ENCODE results near the gene SLC39A2. TPM values are rescaled to one million over a fixed set of nuclear protein-coding genes. Genes with fewer than 3 reads are reported as not detected.
"Not testable (repeated sequence)": the region's sequence is repeated elsewhere in the genome, so short reads cannot be mapped to it uniquely, and the experiment has no call there.

SLC39A2 gene, protein sequence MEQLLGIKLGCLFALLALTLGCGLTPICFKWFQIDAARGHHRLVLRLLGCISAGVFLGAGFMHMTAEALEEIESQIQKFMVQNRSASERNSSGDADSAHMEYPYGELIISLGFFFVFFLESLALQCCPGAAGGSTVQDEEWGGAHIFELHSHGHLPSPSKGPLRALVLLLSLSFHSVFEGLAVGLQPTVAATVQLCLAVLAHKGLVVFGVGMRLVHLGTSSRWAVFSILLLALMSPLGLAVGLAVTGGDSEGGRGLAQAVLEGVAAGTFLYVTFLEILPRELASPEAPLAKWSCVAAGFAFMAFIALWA
- total RNA-seq: not detected

DNA sequence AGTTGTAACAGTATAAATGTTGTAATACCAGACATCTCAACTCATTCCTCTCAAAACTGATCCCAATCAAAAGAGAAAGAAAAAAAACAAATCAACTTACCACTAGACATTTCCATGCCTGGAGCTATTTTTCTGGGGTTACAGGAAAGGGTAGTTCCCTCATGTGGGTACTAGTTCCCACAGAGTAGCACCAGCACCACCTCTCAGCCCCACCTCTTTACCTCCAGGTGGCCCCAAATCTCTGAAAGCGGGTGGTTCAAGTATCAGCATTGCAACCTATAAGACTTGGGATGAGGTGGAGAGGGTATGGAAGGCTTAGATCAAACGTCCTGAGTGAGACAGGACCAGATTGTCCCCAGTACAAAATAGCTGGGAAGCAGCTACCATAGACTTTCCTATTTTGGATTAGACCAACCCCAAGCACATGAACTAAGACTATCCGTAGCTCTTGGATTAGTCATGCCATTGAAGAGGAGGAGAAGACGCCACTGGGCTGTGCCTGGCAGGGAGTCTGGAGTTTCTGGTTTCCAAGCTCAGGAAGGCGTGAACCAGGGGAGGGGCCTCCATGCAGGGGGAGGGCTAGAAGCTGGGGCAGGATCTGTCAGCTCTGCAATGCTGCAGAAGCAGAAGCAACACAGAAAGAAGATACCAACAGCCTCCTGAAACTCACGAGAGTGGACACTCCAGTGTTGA, at the start of gene SLC39A2:
Gene SLC39A2, plus strand, starts transcription at position 620 of the 693 bp plus-strand sequence. CDS start 154 bp downstream, outside the sequence.
- WGBS, 2 donors: 36 to 41% methylated on average over 6 of the region's 6 CpGs
- peaks cover 0 to 49% (median 29%) of the 10 kb centered on the region in 3 donors for H3K36me3 ChIP-seq
- H3K4me1 ChIP-seq: no peaks in the 10 kb centered on the region
- H3K9me3 ChIP-seq: no peaks in the 10 kb centered on the region
- H3K27ac ChIP-seq: peak within 1 kb of the TSS in 1 of 4 donors; percentile 29
- no peaks in the 10 kb centered on the region for H3K27me3 ChIP-seq
- no peak for DNase-seq (ENCODE audit: low spot score in 2 of 2)
- TF ChIP-seq EP300 (IDR thresholded peaks at IDR 0.05): no peak
- TF ChIP-seq, protein P1, sequence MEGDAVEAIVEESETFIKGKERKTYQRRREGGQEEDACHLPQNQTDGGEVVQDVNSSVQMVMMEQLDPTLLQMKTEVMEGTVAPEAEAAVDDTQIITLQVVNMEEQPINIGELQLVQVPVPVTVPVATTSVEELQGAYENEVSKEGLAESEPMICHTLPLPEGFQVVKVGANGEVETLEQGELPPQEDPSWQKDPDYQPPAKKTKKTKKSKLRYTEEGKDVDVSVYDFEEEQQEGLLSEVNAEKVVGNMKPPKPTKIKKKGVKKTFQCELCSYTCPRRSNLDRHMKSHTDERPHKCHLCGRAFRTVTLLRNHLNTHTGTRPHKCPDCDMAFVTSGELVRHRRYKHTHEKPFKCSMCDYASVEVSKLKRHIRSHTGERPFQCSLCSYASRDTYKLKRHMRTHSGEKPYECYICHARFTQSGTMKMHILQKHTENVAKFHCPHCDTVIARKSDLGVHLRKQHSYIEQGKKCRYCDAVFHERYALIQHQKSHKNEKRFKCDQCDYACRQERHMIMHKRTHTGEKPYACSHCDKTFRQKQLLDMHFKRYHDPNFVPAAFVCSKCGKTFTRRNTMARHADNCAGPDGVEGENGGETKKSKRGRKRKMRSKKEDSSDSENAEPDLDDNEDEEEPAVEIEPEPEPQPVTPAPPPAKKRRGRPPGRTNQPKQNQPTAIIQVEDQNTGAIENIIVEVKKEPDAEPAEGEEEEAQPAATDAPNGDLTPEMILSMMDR (IDR thresholded peaks at IDR 0.05): no peak
- no peak for TF ChIP-seq POLR2A (IDR thresholded peaks at IDR 0.05)
- H3K4me3 ChIP-seq: no peak within 1 kb of the TSS

DNA sequence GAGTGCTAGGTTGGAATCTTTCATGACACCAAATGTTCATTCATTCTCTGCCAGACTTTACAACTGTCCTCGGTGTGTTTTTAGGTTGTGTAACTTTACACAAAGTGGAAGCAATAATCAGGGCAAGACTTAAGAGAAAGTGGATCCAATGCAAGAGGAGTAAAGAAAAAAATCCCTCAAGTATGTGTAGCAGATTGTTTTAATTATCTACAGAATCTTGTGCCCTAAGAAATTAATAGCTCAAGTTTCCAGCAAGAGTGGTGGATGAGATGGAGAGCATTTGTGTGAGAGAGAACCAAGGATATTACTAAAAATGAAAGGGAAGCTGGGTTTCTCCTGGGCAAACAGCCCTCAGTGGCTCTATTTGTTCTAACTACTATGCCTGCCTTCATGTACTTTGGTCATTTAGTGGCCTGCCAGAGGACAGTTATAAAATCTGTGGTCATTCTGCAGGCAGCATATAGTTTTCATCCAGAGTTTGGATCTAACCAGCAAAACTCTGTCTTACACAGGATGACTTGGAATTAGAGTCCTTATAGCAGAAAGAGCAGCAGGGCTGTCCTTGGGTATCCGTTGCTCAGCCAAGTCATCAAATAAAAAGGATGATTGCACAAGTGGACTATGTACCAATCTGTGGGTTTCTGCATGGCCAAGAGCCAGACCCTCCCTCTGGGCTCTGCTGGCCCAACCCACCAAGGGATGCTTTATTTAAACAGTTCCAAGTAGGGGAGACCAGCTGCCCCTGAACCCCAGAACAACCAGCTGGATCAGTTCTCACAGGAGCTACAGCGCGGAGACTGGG, 44.2 kb upstream of the SLC39A2 start, which contains the start of gene RNASE2:
Gene RNASE2, plus strand, starts transcription at position 752 of the 802 bp plus-strand sequence. CDS start 285 bp downstream, outside the sequence.
- H3K36me3 ChIP-seq, H3K4me1 ChIP-seq, H3K9me3 ChIP-seq, H3K27ac ChIP-seq, H3K27me3 ChIP-seq, H3K4me3 ChIP-seq: not testable (repeated sequence)
- DNase-seq (ENCODE audit: low spot score in 2 of 2): peak in 1 of 2 donors; percentile 35
- 46 to 53% methylated on average over 4 of the region's 4 CpGs for WGBS, 2 donors
- TF ChIP-seq EP300 (IDR thresholded peaks at IDR 0.05): peak in 1 of 2 donors; percentile 8

DNA sequence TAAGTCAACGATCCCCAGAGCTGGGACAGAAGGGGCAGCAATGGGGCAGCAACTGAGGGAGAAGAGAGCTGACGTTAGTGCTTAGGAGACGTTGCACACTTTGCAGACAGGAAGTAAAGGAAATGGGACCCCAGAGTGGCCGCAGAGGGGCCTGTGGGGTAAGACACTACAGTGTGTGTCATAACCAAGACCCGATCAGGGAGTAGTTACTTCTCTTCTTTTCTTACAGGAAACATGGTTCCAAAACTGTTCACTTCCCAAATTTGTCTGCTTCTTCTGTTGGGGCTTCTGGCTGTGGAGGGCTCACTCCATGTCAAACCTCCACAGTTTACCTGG, 43.6 kb upstream of the SLC39A2 start:
- not testable (repeated sequence) for H3K4me3 ChIP-seq; H3K4me1 ChIP-seq; DNase-seq (ENCODE audit: low spot score in 2 of 2); H3K27ac ChIP-seq; H3K9me3 ChIP-seq; H3K36me3 ChIP-seq; H3K27me3 ChIP-seq
- WGBS, 2 donors: 52 to 57% methylated on average over 5 of the region's 5 CpGs

DNA sequence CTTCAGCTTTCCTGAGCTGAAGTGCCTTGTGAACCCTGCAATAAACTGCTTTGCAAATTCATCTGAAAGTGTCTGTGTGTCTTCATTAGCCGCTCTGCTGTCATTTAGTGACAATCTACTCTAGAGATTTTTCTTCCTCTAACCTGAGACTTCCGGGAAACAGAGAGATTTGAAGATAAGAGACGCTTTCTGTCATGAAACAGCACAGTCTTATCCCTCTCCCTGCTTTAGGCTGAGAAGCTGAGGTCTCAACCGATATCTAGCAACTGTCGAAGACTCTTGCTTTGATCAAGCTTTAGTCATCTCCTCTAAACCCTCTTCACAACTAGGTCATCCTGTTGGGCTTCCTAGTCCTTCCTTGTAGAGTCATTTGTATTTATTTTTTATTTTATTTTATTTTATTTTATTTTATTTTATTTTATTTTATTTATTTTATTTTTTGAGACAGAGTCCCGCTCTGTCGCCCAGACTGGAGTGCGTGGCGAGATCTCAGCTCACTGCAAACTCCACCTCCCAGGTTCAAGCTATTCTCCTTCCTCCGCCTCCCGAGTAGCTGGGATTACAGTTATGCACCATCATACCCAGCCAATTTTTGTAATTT, 42.6 kb upstream of the SLC39A2 start:
- H3K4me1 ChIP-seq: peaks cover 0 to 4% (median 0%) of the 10 kb centered on the region in 4 donors
- H3K4me3 ChIP-seq: no peak overlapping the region
- 89 to 91% methylated on average over 11 of the region's 11 CpGs for WGBS, 2 donors
- no peaks in the 10 kb centered on the region for H3K36me3 ChIP-seq
- no peaks in the 10 kb centered on the region for H3K27me3 ChIP-seq
- H3K9me3 ChIP-seq: no peaks in the 10 kb centered on the region
- no peak overlapping the region for H3K27ac ChIP-seq
- DNase-seq (ENCODE audit: low spot score in 2 of 2): no peak
- TF ChIP-seq POLR2A (IDR thresholded peaks at IDR 0.05): no peak
- no peak for TF ChIP-seq EP300 (IDR thresholded peaks at IDR 0.05)
- TF ChIP-seq, protein P1 (IDR thresholded peaks at IDR 0.05): no peak

DNA sequence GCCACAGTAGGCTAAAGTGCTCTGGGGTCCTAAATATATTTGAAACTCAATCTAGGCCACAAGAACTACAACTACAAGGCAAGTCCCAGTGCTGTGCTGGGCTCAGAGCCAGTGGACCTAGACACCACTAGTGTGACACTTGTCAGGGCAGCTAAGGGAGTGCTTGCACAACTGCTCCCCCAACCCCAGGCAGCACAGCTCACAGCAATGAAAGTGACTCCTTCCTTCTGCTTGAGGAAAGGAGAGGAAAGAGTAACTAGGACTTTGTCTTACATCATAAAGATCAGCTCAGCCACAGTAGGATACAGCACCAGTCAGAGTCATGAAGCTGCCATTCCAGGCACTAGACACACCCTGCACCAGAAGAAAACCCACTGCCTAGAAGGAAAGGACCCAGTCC, 40.1 kb upstream of the SLC39A2 start:
- not testable (repeated sequence) for H3K9me3 ChIP-seq

DNA sequence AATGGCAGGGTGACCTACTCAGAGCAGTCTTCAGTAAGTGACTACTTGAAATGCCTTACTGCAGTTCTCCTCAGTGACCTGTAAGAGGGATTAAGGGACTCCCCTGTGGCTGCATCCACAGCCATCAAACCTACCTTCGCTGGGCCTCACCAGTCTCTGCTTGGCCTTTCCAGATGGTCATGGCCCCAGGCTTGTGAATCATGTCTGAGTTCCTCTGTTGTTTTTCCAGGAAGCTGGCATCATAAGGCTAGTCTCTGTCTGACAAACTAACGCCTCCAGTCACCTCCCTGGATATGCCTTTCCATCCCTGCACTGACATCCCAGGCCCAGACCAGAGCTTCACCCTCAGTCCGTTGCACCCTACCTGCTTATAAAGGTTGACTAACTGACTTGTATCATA, 29.8 kb upstream of the SLC39A2 start:
- peaks cover 0 to 12% (median 6%) of the 10 kb centered on the region in 4 donors for H3K4me1 ChIP-seq
- H3K27ac ChIP-seq: no peak overlapping the region
- H3K9me3 ChIP-seq: no peaks in the 10 kb centered on the region
- no peak overlapping the region for H3K4me3 ChIP-seq
- 82 to 94% methylated on average over 3 of the region's 3 CpGs for WGBS, 2 donors
- no peaks in the 10 kb centered on the region for H3K36me3 ChIP-seq
- no peaks in the 10 kb centered on the region for H3K27me3 ChIP-seq
- TF ChIP-seq, protein P1 (IDR thresholded peaks at IDR 0.05): no peak
- no peak for TF ChIP-seq EP300 (IDR thresholded peaks at IDR 0.05)
- TF ChIP-seq POLR2A (IDR thresholded peaks at IDR 0.05): no peak
- no peak for DNase-seq (ENCODE audit: low spot score in 2 of 2)

More for the DNA sequence above, 40.1 kb upstream of the SLC39A2 start:
- H3K27me3 ChIP-seq; H3K36me3 ChIP-seq; H3K27ac ChIP-seq; H3K4me3 ChIP-seq; H3K4me1 ChIP-seq; DNase-seq (ENCODE audit: low spot score in 2 of 2): not testable (repeated sequence)

Data from tibial nerve (tissue), 4 donors.